Measurements from ENCODE around the gene NSD2. TPM values are rescaled to one million over a fixed set of nuclear protein-coding genes. Genes with fewer than 3 reads are reported as not detected.
"Not testable (repeated sequence)": the region's sequence is repeated elsewhere in the genome, so short reads cannot be mapped to it uniquely, and the experiment has no call there.

Gene NSD2
- total and polyA plus RNA-seq, 9 donors = 9.1 to 41.9 (median 20.3) TPM

DNA sequence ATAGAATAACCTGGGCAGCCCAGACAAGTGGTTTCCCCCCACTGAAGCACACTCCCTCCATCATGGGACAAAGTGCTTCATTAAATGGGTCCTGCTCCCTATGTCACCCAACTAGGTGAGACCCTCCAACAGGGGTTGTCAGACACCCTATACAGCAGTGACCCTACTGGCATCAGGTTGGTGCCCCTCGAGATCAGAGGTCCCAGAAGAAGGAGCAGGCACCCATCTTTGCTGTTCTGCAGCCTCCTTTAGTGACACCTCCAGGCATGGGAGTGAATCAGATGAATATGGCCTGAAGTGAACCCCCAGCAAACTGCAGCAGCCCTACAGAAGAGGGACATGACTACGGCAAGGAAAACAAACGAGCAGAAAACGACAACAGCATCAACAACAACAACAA is 126.5 kb downstream of the NSD2 start:
- Histone ChIP-seq H3K9me3 (no peaks in the 10 kb centered on the region), H3K4me1 (ENCODE audit: insufficient read depth) (no peaks in the 10 kb centered on the region), H3K27me3 (no peaks in the 10 kb centered on the region), H3K27ac (no peak overlapping the region), H3K4me3 (no peak overlapping the region), H3K36me3 (no peaks in the 10 kb centered on the region)
- TF ChIP-seq, protein P1, sequence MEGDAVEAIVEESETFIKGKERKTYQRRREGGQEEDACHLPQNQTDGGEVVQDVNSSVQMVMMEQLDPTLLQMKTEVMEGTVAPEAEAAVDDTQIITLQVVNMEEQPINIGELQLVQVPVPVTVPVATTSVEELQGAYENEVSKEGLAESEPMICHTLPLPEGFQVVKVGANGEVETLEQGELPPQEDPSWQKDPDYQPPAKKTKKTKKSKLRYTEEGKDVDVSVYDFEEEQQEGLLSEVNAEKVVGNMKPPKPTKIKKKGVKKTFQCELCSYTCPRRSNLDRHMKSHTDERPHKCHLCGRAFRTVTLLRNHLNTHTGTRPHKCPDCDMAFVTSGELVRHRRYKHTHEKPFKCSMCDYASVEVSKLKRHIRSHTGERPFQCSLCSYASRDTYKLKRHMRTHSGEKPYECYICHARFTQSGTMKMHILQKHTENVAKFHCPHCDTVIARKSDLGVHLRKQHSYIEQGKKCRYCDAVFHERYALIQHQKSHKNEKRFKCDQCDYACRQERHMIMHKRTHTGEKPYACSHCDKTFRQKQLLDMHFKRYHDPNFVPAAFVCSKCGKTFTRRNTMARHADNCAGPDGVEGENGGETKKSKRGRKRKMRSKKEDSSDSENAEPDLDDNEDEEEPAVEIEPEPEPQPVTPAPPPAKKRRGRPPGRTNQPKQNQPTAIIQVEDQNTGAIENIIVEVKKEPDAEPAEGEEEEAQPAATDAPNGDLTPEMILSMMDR (IDR thresholded peaks at IDR 0.05) = no peak
- TF ChIP-seq POLR2A (IDR thresholded peaks at IDR 0.05) (no peak), EP300 (IDR thresholded peaks at IDR 0.05) (no peak)
- intact Hi-C loops (cut with DNase I) = no loop called here
- WGBS, 3 donors = 96 to 97% (median 96%) methylated on average over 4 of the region's 4 CpGs
- DNase-seq = no peak

- intact Hi-C loops (cut with DNase I) = no loop called here
- Histone ChIP-seq H3K4me3 (no peak overlapping the region), H3K27me3 (no peaks in the 10 kb centered on the region), H3K4me1 (ENCODE audit: insufficient read depth) (no peaks in the 10 kb centered on the region), H3K36me3 (no peaks in the 10 kb centered on the region), H3K27ac (no peak overlapping the region), H3K9me3 (no peaks in the 10 kb centered on the region)
- WGBS, 3 donors = 94 to 98% (median 95%) methylated on average over 7 of the region's 7 CpGs
- no peak for TF ChIP-seq POLR2A (IDR thresholded peaks at IDR 0.05)
- TF ChIP-seq EP300 (IDR thresholded peaks at IDR 0.05) = no peak
- TF ChIP-seq, protein P1 (IDR thresholded peaks at IDR 0.05) = no peak
- DNase-seq = no peak
These were observed 127.1 kb downstream of the NSD2 start for GRCh38 chr4:1998296-1998695.

DNA sequence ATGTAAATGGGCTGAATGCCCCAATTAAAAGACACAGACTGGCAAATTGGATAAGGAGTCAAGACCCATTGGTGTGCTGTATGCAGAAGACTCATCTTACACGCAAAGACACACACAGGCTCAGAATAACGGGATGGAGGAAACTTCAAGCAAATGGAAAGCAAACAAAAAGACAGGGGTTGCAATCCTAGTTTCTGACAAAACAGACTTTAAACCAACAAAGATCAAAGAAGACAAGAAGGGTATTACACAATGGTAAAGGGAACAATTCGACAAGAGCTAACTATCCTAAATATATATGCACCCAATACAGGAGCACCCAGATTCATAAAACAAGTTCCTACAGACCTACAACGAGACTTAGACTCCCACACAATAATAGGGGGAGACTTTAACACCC is 128.1 kb downstream of the NSD2 start:
- intact Hi-C loops (cut with DNase I); H3K4me3 ChIP-seq; H3K9me3 ChIP-seq; H3K27me3 ChIP-seq; H3K27ac ChIP-seq; DNase-seq; H3K36me3 ChIP-seq; H3K4me1 ChIP-seq (ENCODE audit: insufficient read depth): not testable (repeated sequence)
- WGBS, 3 donors = 96 to 100% (median 98%) methylated on average over 4 of the region's 4 CpGs

- intact Hi-C loops (cut with DNase I); DNase-seq; H3K36me3 ChIP-seq; H3K27me3 ChIP-seq; H3K4me3 ChIP-seq; H3K9me3 ChIP-seq; H3K27ac ChIP-seq: not testable (repeated sequence)
- H3K4me1 ChIP-seq (ENCODE audit: insufficient read depth) = peaks cover 12% of the 10 kb centered on the region
- 95 to 97% (median 95%) methylated on average over 2 of the region's 2 CpGs for WGBS, 3 donors
These were observed 132.2 kb downstream of the NSD2 start for GRCh38 chr4:2003361-2003760.

GRCh38 chr4:2006367-2006766 is 135.2 kb downstream of the NSD2 start:
- TF ChIP-seq, protein P1 (IDR thresholded peaks at IDR 0.05) = no peak
- TF ChIP-seq EP300 (IDR thresholded peaks at IDR 0.05) = no peak
- no peak for TF ChIP-seq POLR2A (IDR thresholded peaks at IDR 0.05)
- no peaks in the 10 kb centered on the region for H3K9me3 ChIP-seq
- no peak for DNase-seq
- no peaks in the 10 kb centered on the region for H3K36me3 ChIP-seq
- 87 to 89% (median 87%) methylated on average over 7 of the region's 7 CpGs for WGBS, 3 donors
- H3K4me1 ChIP-seq (ENCODE audit: insufficient read depth) = peaks cover 12% of the 10 kb centered on the region
- no peak overlapping the region for H3K27ac ChIP-seq
- H3K27me3 ChIP-seq = no peaks in the 10 kb centered on the region
- intact Hi-C loops (cut with DNase I) = no loop called here
- H3K4me3 ChIP-seq = no peak overlapping the region

All from ovary (tissue), 9 donors.